HepG2 (cell line): ENCODE measurements around the gene TMEM114. TPM values are rescaled to one million over a fixed set of nuclear protein-coding genes. Genes with fewer than 3 reads are reported as not detected.

ENCODE experiments used
- CBFB ChIP-seq: sonication (generic); formaldehyde crosslinking; IDR thresholded peaks from 2 replicates; pipeline ENCODE4 v1.4.0; 2020; ENCODE audit warnings: missing genetic modification reagents
- EED ChIP-seq: sonication (generic); formaldehyde crosslinking; IDR thresholded peaks from 2 replicates; pipeline ENCODE4 v1.5.0; 2020; ENCODE audit warnings: mild to moderate bottlenecking, missing genetic modification reagents
- KLF6 ChIP-seq: IDR thresholded peaks from 2 replicates; pipeline ENCODE4 v1.8.0; 2016; ENCODE audit warnings: missing biosample characterization, missing genetic modification reagents
- MAFK ChIP-seq, 2 experiments: IDR thresholded peaks in 1 of 2; conservative IDR thresholded peaks in 1 of 2; 2 replicates each; pipeline ENCODE4 v1.6.1; 2011; ENCODE audit warnings: improper control_type of control experiment in 2 of 2, low read length in 2 of 2
- MED1 ChIP-seq: sonication (generic); formaldehyde crosslinking; IDR thresholded peaks from 2 replicates; pipeline ENCODE4 v1.4.0; 2020; ENCODE audit warnings: missing genetic modification reagents
- SIX4 ChIP-seq: sonication (generic); formaldehyde crosslinking; IDR thresholded peaks from 2 replicates; pipeline ENCODE4 v1.4.0; 2020; ENCODE audit warnings: missing genetic modification reagents
- SP1 ChIP-seq, 2 experiments: fragments of 450-650 bp in 1 of 2; sonication (generic) in 1 of 2; formaldehyde crosslinking in 1 of 2; IDR thresholded peaks; 2 replicates each; pipeline versions ENCODE4 v1.4.0 to v1.6.1; 2016 to 2020; ENCODE audit warnings: missing genetic modification reagents in 1 of 2
- ZFP82 ChIP-seq: sonication (generic); formaldehyde crosslinking; IDR thresholded peaks from 2 replicates; pipeline ENCODE4 v1.5.1; 2020; ENCODE audit warnings: mild to moderate bottlenecking, missing genetic modification reagents, borderline replicate concordance
- ZNF121 ChIP-seq: sonication (generic); formaldehyde crosslinking; IDR thresholded peaks from 2 replicates; pipeline ENCODE4 v1.5.0; 2020; ENCODE audit warnings: mild to moderate bottlenecking, missing genetic modification reagents
- ZNF234 ChIP-seq: sonication (generic); formaldehyde crosslinking; conservative IDR thresholded peaks from 2 replicates; pipeline ENCODE4 v1.5.1; 2020; ENCODE audit warnings: mild to moderate bottlenecking, missing genetic modification reagents
- ZNF251 ChIP-seq: sonication (generic); formaldehyde crosslinking; IDR thresholded peaks from 2 replicates; pipeline ENCODE4 v1.9.0; 2021; ENCODE audit warnings: mild to moderate bottlenecking, missing genetic modification reagents
- ZNF274 ChIP-seq: sonication (generic); formaldehyde crosslinking; IDR thresholded peaks from 2 replicates; pipeline ENCODE4 v1.5.1; 2020; ENCODE audit warnings: mild to moderate bottlenecking, missing genetic modification reagents
- ZSCAN21 ChIP-seq: sonication (generic); formaldehyde crosslinking; IDR thresholded peaks from 2 replicates; pipeline ENCODE4 v1.8.0; 2022; ENCODE audit warnings: mild to moderate bottlenecking, missing genetic modification reagents, moderate library complexity, borderline replicate concordance
- polyA plus RNA-seq, 8 experiments: library from polyadenylated mRNA; depleted of rRNA in 3 of 8; stranded (reverse) in 7 of 8; unstranded in 1 of 8; fragments of >200 nt; fragmentation: Illumina TruSeq in 4 of 8; extraction: Trizol in 4 of 8; gene quantifications; 2 replicates each; pipeline versions ENCODE4 v1.2.1 to v1.2.3, GENCODE V29; 2011 to 2016; ENCODE audit warnings: low read depth in 4 of 8, missing spikeins in 1 of 8, mixed read lengths in 1 of 8; ENCODE audit not compliant: insufficient read depth in 1 of 8
- total RNA-seq, 5 experiments: library from RNA; depleted of rRNA; stranded (reverse); fragments of >200 nt; fragmentation: Illumina TruSeq; extraction: Trizol; gene quantifications; 2 replicates each; pipeline ENCODE4 v1.2.3, GENCODE V29; 2016; ENCODE audit warnings: low read depth in 1 of 5
- TF ChIP-seq, protein P1 (sequence below): sonication (generic); formaldehyde crosslinking; IDR thresholded peaks from 2 replicates; pipeline ENCODE4 v1.4.0; 2020; ENCODE audit warnings: missing genetic modification reagents, borderline replicate concordance
- TF ChIP-seq, protein P2 (sequence below), 2 experiments: fragments of 450-650 bp in 1 of 2; sonication (generic) in 1 of 2; formaldehyde crosslinking in 1 of 2; IDR thresholded peaks; 2 replicates each; pipeline versions ENCODE4 v1.6.1 to v1.8.0; 2016 to 2022; ENCODE audit warnings: antibody characterized with exemption in 1 of 2, mild to moderate bottlenecking in 1 of 2, missing genetic modification reagents in 1 of 2
- TF ChIP-seq, protein P3 (sequence below): sonication (generic); formaldehyde crosslinking; IDR thresholded peaks from 2 replicates; pipeline ENCODE4 v1.8.1; 2023; ENCODE audit warnings: mild to moderate bottlenecking, moderate library complexity, missing genetic modification reagents

Gene TMEM114
- total and polyA plus RNA-seq, 2 of the 13 experiments (the other 11 are each of a cell fraction or from before 2014, with no cell fraction given), result not detected

GRCh38 chr16:8567355-8568230 is 22.7 kb downstream of the TMEM114 start (continued):
- TF ChIP-seq, protein P1, sequence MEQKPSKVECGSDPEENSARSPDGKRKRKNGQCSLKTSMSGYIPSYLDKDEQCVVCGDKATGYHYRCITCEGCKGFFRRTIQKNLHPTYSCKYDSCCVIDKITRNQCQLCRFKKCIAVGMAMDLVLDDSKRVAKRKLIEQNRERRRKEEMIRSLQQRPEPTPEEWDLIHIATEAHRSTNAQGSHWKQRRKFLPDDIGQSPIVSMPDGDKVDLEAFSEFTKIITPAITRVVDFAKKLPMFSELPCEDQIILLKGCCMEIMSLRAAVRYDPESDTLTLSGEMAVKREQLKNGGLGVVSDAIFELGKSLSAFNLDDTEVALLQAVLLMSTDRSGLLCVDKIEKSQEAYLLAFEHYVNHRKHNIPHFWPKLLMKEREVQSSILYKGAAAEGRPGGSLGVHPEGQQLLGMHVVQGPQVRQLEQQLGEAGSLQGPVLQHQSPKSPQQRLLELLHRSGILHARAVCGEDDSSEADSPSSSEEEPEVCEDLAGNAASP (CRISPR knock-in tag), result peak; percentile 84
- TF ChIP-seq SIX4 (CRISPR knock-in tag) (no peak), ZFP82 (no peak), ZNF251 (CRISPR knock-in tag) (no peak; the same call in 1 of the 2 replicates), MAFK (conservative IDR thresholded peaks at IDR 0.05 in 1 of 2, IDR thresholded peaks at IDR 0.05 in 1 of 2; ENCODE audit: low read length in 2 of 2) (peak; percentile 31 to 40; a peak in 1 of 4 replicates), ZSCAN21 (CRISPR knock-in tag) (no peak), SP1 (IDR thresholded peaks at IDR 0.05) (no peak), SP1 (CRISPR knock-in tag; IDR thresholded peaks at IDR 0.05) (peak; percentile 24; the same call in 1 of the 2 replicates), EED (CRISPR knock-in tag) (peak; percentile 16; the same call in 1 of the 2 replicates), MED1 (peak; percentile 71), ZNF234 (CRISPR knock-in tag) (no peak), ZNF274 (CRISPR knock-in tag) (peak; percentile 58), CBFB (CRISPR knock-in tag) (peak; percentile 75; the same call in 1 of the 2 replicates), KLF6 (CRISPR knock-in tag) (0 out of 2 replicates have a peak, but pooled peaks have one; percentile 38), ZNF121 (CRISPR knock-in tag) (peak; percentile 57; the same call in 1 of the 2 replicates)
- TF ChIP-seq, protein P2, sequence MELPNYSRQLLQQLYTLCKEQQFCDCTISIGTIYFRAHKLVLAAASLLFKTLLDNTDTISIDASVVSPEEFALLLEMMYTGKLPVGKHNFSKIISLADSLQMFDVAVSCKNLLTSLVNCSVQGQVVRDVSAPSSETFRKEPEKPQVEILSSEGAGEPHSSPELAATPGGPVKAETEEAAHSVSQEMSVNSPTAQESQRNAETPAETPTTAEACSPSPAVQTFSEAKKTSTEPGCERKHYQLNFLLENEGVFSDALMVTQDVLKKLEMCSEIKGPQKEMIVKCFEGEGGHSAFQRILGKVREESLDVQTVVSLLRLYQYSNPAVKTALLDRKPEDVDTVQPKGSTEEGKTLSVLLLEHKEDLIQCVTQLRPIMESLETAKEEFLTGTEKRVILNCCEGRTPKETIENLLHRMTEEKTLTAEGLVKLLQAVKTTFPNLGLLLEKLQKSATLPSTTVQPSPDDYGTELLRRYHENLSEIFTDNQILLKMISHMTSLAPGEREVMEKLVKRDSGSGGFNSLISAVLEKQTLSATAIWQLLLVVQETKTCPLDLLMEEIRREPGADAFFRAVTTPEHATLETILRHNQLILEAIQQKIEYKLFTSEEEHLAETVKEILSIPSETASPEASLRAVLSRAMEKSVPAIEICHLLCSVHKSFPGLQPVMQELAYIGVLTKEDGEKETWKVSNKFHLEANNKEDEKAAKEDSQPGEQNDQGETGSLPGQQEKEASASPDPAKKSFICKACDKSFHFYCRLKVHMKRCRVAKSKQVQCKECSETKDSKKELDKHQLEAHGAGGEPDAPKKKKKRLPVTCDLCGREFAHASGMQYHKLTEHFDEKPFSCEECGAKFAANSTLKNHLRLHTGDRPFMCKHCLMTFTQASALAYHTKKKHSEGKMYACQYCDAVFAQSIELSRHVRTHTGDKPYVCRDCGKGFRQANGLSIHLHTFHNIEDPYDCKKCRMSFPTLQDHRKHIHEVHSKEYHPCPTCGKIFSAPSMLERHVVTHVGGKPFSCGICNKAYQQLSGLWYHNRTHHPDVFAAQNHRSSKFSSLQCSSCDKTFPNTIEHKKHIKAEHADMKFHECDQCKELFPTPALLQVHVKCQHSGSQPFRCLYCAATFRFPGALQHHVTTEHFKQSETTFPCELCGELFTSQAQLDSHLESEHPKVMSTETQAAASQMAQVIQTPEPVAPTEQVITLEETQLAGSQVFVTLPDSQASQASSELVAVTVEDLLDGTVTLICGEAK (IDR thresholded peaks at IDR 0.05), result no peak
- TF ChIP-seq, protein P2 (CRISPR knock-in tag; IDR thresholded peaks at IDR 0.05), result peak; percentile 87; the same call in 1 of the 2 replicates
- TF ChIP-seq, protein P3, sequence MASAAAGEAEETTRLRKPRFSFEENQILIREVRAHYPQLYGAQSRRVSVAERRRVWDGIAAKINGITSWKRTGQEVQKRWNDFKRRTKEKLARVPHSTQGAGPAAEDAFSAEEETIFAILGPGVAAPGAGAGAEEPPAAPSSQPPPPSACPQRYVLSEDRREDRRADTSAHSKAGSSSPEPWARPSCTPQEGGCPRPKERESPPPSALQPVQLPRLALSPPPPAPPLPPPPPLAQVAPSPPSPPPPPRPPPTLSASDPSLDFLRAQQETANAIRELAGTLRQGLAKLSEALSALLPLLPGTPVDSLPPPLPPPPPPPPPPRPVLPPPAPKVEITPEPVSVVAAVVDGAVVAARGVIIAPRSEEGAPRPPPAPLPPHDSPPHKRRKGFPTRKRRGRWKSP (CRISPR knock-in tag), result peak; percentile 89; the same call in 1 of the 2 replicates
